Gastrocnemius medialis (tissue), 4 donors: ENCODE data around the gene PFDN2. TPM values are rescaled to one million over a fixed set of nuclear protein-coding genes. Genes with fewer than 3 reads are reported as not detected.
A peak's percentile ranks its signal among the peaks of the same experiment; 100 is the strongest.

Experiments used
- ATAC-seq, 2 donors: fragments of 150-250 bp; one replicate each; pipeline ENCODE4 v1.9.1; 2016
- DNase-seq, 2 donors: peaks; one replicate each; pipeline ENCODE4 v3.0.0-alpha.2; 2019
- H3K27ac ChIP-seq, 4 donors: fragments of 200-600 bp; sonication (generic); 1 replicate in 1 of 4; 2 replicates in 3 of 4; pipeline ENCODE4 v1.5.1; 2016 to 2018; ENCODE audit warnings: mild to moderate bottlenecking in 2 of 4, moderate library complexity in 1 of 4
- H3K27me3 ChIP-seq, 3 donors: fragments of 200-600 bp; sonication (generic) in 2 of 3; 1 replicate in 1 of 3; 2 replicates in 2 of 3; pipeline versions ENCODE4 v1.5.1 to v1.6.0; 2016 to 2019; ENCODE audit warnings: mild to moderate bottlenecking in 1 of 3, moderate library complexity in 1 of 3
- H3K36me3 ChIP-seq, 2 donors: fragments of 200-600 bp; sonication (generic) in 1 of 2; one replicate each; pipeline ENCODE4 v1.5.1; 2017 to 2018
- H3K4me1 ChIP-seq, 2 donors: fragments of 200-600 bp; sonication (generic) in 1 of 2; one replicate each; pipeline ENCODE4 v1.5.1; 2016 to 2017; ENCODE audit warnings: mild to moderate bottlenecking in 2 of 2
- H3K4me3 ChIP-seq, 4 donors: fragments of 200-600 bp; sonication (generic) in 3 of 4; 1 replicate in 1 of 4; 2 replicates in 3 of 4; pipeline ENCODE4 v1.5.1; 2016 to 2019; ENCODE audit warnings: mild to moderate bottlenecking in 2 of 4
- H3K9me3 ChIP-seq, 3 donors: fragments of 200-600 bp; sonication (generic) in 2 of 3; 1 replicate in 1 of 3; 2 replicates in 2 of 3; pipeline ENCODE4 v1.5.1; 2016 to 2019
- POLR2A ChIP-seq, 2 donors: fragments of 450-650 bp; IDR thresholded peaks; one replicate each; pipeline ENCODE4 v1.6.1; 2017; ENCODE audit warnings: antibody characterized with exemption in 2 of 2, mild to moderate bottlenecking in 2 of 2, moderate library complexity in 2 of 2
- in situ Hi-C, 4 donors: fragments of 200-750 bp; cut with MboI; loops; one replicate each; pipeline versions ENCODE4 v1.15.0 to v1.8.0; 2017; ENCODE audit warnings: low sequenced_read_pairs in 4 of 4
- intact Hi-C: fragments of 100-400 bp; cut with DNase I; formaldehyde crosslinking; loops from one replicate; pipeline ENCODE4 v1.15.1; 2023; ENCODE audit warnings: low total_unique reads
- total RNA-seq, 4 donors: library from RNA; depleted of rRNA; stranded (reverse); fragments of >200 nt; gene quantifications; one replicate each; pipeline versions ENCODE4 v1.1.0 to v1.2.3, GENCODE V29; 2016
- TF ChIP-seq, protein P1 (sequence below), 5 experiments: fragments of 450-650 bp in 3 of 5; fragments of 200-600 bp in 2 of 5; sonication (generic) in 2 of 5; IDR thresholded peaks in 4 of 5; conservative IDR thresholded peaks in 1 of 5; 1 replicate in 4 of 5; 2 replicates in 1 of 5; pipeline ENCODE4 v1.5.1; 2016 to 2019; ENCODE audit warnings: antibody characterized with exemption in 5 of 5, mild to moderate bottlenecking in 3 of 5, moderate library complexity in 3 of 5

PFDN2 gene
- total RNA-seq, 4 donors from 2014 or later: 62.4 to 106 (median 74.1) TPM

DNA sequence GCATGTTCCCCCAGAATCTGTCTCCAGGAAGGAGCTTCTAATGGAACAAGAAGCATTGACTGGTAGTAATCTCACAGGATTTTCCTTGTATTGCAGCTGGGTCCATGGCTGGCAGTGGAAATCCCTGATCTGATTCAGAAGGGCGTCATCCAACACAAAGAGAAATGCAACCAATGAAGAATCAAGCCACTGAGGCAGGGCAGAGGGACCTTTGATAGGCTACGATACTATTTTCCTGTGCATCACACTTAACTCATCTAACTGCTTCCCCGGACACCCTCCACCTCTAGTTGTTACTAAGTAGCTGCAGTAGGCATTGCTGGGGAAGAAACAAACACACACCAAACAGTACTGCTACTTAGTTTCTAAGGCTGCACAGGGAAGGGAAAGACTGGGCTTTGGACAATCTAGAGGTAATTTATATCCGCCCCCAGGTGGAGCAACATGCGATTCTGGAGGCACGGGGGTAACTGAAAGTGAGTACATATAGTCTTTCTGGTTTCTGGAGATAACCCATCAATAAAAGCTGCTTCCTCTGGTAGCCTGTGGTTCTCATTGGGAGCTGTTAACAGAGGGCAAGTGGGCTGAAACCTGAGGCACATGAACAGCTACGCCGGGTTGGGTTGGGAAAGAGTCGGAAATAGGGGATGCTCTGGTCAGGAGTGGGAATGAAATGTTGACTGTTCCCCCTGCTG is 40.6 kb upstream of the PFDN2 start:
- H3K4me3 ChIP-seq: peak overlapping the region; percentile 82 to 100 (median 95)
- H3K27ac ChIP-seq: peak overlapping the region; percentile 90 to 95 (median 92)
- no peaks in the 10 kb centered on the region for H3K9me3 ChIP-seq
- peaks cover 0 to 39% of the 10 kb centered on the region in 2 donors for H3K36me3 ChIP-seq
- no peak for DNase-seq
- intact Hi-C loops: loop anchor here (1.0 to 10.0 kb wide), 3 partner anchors 26 to 814 kb away; partner anchors contain the start of genes COPA, DEDD and NCSTN
- no peak for ATAC-seq
- no peaks in the 10 kb centered on the region for H3K27me3 ChIP-seq
- peaks cover 25 to 33% of the 10 kb centered on the region in 2 donors for H3K4me1 ChIP-seq
- in situ Hi-C loops: loop anchor here in 1 of 4 donors (10.0 kb wide), 1 partner anchor 114 kb away; the partner anchor contains the start of gene USF1
- TF ChIP-seq POLR2A (IDR thresholded peaks at IDR 0.05): no peak
- TF ChIP-seq, protein P1, sequence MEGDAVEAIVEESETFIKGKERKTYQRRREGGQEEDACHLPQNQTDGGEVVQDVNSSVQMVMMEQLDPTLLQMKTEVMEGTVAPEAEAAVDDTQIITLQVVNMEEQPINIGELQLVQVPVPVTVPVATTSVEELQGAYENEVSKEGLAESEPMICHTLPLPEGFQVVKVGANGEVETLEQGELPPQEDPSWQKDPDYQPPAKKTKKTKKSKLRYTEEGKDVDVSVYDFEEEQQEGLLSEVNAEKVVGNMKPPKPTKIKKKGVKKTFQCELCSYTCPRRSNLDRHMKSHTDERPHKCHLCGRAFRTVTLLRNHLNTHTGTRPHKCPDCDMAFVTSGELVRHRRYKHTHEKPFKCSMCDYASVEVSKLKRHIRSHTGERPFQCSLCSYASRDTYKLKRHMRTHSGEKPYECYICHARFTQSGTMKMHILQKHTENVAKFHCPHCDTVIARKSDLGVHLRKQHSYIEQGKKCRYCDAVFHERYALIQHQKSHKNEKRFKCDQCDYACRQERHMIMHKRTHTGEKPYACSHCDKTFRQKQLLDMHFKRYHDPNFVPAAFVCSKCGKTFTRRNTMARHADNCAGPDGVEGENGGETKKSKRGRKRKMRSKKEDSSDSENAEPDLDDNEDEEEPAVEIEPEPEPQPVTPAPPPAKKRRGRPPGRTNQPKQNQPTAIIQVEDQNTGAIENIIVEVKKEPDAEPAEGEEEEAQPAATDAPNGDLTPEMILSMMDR (IDR thresholded peaks at IDR 0.05 in 4 of 5, conservative IDR thresholded peaks at IDR 0.05 in 1 of 5): no peak

DNA sequence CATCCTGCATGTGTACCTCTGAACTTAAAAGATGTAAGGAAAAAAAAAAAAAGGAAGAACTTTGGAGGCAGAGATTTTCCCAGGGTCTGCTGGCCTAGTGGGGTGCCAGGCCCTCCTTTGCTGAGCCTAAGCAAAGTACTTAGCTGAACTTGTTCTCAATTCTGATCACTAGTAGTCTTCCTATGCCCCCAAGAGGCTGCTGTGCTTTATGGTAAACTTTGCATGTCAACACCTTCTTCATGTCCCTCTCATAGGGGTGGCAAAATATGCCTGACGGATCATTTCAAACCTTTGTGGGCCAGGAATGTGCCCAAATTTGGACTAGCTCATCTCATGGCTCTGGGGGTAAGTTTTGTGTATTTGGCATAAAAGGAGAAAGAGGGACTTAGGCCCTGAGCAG is 40.0 kb upstream of the PFDN2 start:
- Histone ChIP-seq H3K9me3 (no peaks in the 10 kb centered on the region), H3K36me3 (peaks cover 0 to 33% of the 10 kb centered on the region in 2 donors), H3K27ac (peak overlapping the region in 1 of 4 donors; percentile 95), H3K27me3 (no peaks in the 10 kb centered on the region), H3K4me3 (no peak overlapping the region), H3K4me1 (peaks cover 25 to 38% of the 10 kb centered on the region in 2 donors)
- in situ Hi-C loops: loop anchor here in 1 of 4 donors (10.0 kb wide), 1 partner anchor 113 kb away; the partner anchor contains the start of gene USF1
- ATAC-seq: no peak
- TF ChIP-seq, protein P1 (IDR thresholded peaks at IDR 0.05 in 4 of 5, conservative IDR thresholded peaks at IDR 0.05 in 1 of 5): no peak
- no peak for TF ChIP-seq POLR2A (IDR thresholded peaks at IDR 0.05)
- DNase-seq: no peak
- intact Hi-C loops: loop anchor here (2.0 to 10.0 kb wide), 2 partner anchors 111 to 813 kb away; partner anchors contain the start of genes COPA and NCSTN

DNA sequence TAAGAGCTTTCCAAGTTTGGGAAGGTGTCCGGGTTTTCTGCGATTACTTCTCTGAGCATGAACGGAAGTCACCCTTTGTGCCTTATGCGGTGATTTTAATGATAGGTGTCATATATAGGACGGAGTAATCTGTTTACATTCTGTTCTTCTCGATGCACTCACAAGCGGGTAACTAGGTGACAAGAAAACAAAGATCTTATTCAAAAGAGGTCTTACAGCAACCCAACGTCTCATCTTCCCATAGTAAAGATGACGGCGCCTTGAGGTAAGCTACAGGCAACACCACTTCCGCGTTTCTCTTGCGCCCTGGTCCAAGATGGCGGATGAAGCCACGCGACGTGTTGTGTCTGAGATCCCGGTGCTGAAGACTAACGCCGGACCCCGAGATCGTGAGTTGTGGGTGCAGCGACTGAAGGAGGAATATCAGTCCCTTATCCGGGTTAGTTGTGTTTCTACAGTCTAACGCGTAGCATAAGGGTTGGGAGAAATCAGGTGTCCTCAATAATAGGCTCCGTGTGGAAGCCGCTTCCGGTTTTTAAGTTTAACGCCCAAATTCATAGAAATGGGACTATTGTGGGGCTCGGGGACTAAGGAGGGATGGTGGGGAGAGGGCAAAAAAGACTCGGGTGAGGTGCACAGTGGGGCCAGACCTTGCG is 36.0 kb upstream of the PFDN2 start, which contains the start of gene UFC1:
Gene UFC1 (plus strand): TSS at position 297 of the 656 bp plus-strand sequence. CDS start 20 bp downstream, at position 317.
- in situ Hi-C loops: loop anchor here in 1 of 4 donors (10.0 kb wide), 1 partner anchor 109 kb away; the partner anchor contains the start of gene USF1
- intact Hi-C loops: loop anchor here (1.0 to 10.0 kb wide), 3 partner anchors 21 to 809 kb away; partner anchors contain the start of genes COPA, NCSTN, NIT1 and PFDN2
- peak; percentile 97 to 98 for ATAC-seq
- DNase-seq: peak; percentile 68 to 74
- no peaks in the 10 kb centered on the region for H3K9me3 ChIP-seq
- peak within 1 kb of the TSS; percentile 88 to 98 (median 92) for H3K27ac ChIP-seq
- H3K4me3 ChIP-seq: peak within 1 kb of the TSS; percentile 73 to 96 (median 82)
- H3K27me3 ChIP-seq: no peaks in the 10 kb centered on the region
- H3K36me3 ChIP-seq: peaks cover 0 to 12% of the 10 kb centered on the region in 2 donors
- peak in 1 of 2 donors; percentile 26 for TF ChIP-seq POLR2A (IDR thresholded peaks at IDR 0.05)
- TF ChIP-seq, protein P1 (IDR thresholded peaks at IDR 0.05 in 4 of 5, conservative IDR thresholded peaks at IDR 0.05 in 1 of 5): no peak
- H3K4me1 ChIP-seq: peaks cover 9 to 18% of the 10 kb centered on the region in 2 donors

- DNase-seq (no peak), ATAC-seq (no peak)
- Histone ChIP-seq H3K4me1 (peaks cover 9 to 14% of the 10 kb centered on the region in 2 donors), H3K27me3 (no peaks in the 10 kb centered on the region), H3K36me3 (peaks cover 0 to 11% of the 10 kb centered on the region in 2 donors), H3K9me3 (no peaks in the 10 kb centered on the region), H3K4me3 (peak overlapping the region; percentile 73 to 96 (median 82)), H3K27ac (peak overlapping the region; percentile 88 to 98 (median 92))
- in situ Hi-C loops: loop anchor here in 1 of 4 donors (10.0 kb wide), 1 partner anchor 108 kb away; the partner anchor contains the start of gene USF1
- intact Hi-C loops: loop anchor here (1.0 to 10.0 kb wide), 3 partner anchors 20 to 808 kb away; partner anchors contain the start of genes COPA, NCSTN, NIT1 and PFDN2
- TF ChIP-seq, protein P1 (IDR thresholded peaks at IDR 0.05 in 4 of 5, conservative IDR thresholded peaks at IDR 0.05 in 1 of 5): no peak
- no peak for TF ChIP-seq POLR2A (IDR thresholded peaks at IDR 0.05)
Measured at GRCh38 chr1:161153176-161153575, 35.3 kb upstream of the PFDN2 start.
